Uterus (tissue), 2 donors: ENCODE measurements around the gene CELA3B.

Source experiments
- POLR2A ChIP-seq, 2 donors: fragments of 450-650 bp; IDR thresholded peaks; one replicate each; pipeline ENCODE4 v1.6.1; 2016; ENCODE audit warnings: antibody characterized with exemption in 2 of 2, mild to moderate bottlenecking in 1 of 2, moderate library complexity in 1 of 2
- TF ChIP-seq, protein P1 (sequence below), 4 experiments: fragments of 200-600 bp in 2 of 4; fragments of 450-650 bp in 2 of 4; sonication (generic) in 2 of 4; IDR thresholded peaks; one replicate each; pipeline ENCODE4 v1.5.1; 2016 to 2019; ENCODE audit warnings: antibody characterized with exemption in 4 of 4, mild to moderate bottlenecking in 2 of 4, moderate library complexity in 1 of 4

DNA sequence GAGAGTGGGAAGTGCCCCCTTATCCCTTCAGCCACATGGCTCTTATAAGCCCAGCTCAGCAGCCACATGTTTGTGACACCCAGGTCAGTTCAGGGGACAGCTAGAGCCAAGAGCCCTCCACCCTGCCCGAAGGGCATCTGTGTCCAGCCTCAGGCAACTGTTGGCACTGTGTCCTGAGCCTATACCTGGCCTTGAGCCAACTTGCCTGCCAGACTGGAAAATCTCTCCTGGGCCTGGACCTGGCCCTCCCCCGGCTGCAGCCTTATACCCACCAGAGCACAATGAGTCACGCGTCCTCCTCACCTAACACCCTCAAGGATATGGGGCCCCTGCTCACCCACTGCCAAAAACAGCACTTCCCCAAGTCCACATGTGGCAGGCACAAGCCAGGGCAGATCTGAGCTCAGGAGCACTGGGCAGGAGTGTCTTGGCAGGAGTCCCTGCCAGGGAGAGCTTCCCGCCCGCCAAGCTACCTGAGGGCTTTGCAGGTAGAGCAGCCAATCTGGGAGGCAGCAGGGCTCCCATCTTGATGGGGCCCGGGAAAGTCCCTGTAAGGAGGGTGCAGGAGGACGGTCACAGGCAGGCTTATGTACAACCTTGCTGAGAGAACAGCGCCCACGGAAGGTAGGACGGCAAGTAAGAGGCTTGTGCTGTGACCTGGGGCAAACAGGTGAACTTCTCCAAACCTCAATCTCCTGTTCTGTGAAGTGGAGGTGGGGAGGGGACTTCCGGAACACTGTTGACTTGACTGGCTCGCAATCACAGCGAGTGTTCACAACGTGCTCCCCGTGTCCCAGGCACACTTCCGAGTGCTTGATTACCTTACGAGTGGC is 19.9 kb upstream of the CELA3B start:
- TF ChIP-seq, protein P1, sequence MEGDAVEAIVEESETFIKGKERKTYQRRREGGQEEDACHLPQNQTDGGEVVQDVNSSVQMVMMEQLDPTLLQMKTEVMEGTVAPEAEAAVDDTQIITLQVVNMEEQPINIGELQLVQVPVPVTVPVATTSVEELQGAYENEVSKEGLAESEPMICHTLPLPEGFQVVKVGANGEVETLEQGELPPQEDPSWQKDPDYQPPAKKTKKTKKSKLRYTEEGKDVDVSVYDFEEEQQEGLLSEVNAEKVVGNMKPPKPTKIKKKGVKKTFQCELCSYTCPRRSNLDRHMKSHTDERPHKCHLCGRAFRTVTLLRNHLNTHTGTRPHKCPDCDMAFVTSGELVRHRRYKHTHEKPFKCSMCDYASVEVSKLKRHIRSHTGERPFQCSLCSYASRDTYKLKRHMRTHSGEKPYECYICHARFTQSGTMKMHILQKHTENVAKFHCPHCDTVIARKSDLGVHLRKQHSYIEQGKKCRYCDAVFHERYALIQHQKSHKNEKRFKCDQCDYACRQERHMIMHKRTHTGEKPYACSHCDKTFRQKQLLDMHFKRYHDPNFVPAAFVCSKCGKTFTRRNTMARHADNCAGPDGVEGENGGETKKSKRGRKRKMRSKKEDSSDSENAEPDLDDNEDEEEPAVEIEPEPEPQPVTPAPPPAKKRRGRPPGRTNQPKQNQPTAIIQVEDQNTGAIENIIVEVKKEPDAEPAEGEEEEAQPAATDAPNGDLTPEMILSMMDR (IDR thresholded peaks at IDR 0.05) = no peak
- TF ChIP-seq POLR2A (IDR thresholded peaks at IDR 0.05) = no peak
